Measurements from ENCODE around the gene KRT1.
"Not testable (repeated sequence)": the region's sequence is repeated elsewhere in the genome, so short reads cannot be mapped to it uniquely, and the experiment has no call there.

Gene KRT1

GRCh38 chr12:52713960-52714886 is 34.0 kb upstream of the KRT1 start:
- Histone ChIP-seq H3K27ac (ENCODE audit: low read depth, low read length) (no peak overlapping the region), H3K4me1 (ENCODE audit: control insufficient read depth, insufficient read depth, low read length) (no peaks in the 10 kb centered on the region), H3K27me3 (ENCODE audit: control insufficient read depth, insufficient read depth, low read length) (peaks cover 29% of the 10 kb centered on the region), H3K9ac (ENCODE audit: low read length) (no peak overlapping the region), H3K4me3 (ENCODE audit: low read length) (no peak overlapping the region), H3K36me3 (ENCODE audit: control insufficient read depth, insufficient read depth, low read length) (no peaks in the 10 kb centered on the region)

- H3K36me3 ChIP-seq (ENCODE audit: control insufficient read depth, insufficient read depth, low read length); H3K4me3 ChIP-seq (ENCODE audit: low read length); H3K4me1 ChIP-seq (ENCODE audit: control insufficient read depth, insufficient read depth, low read length); H3K27ac ChIP-seq (ENCODE audit: low read depth, low read length); H3K9ac ChIP-seq (ENCODE audit: low read length): not testable (repeated sequence)
- peaks cover 29% of the 10 kb centered on the region for H3K27me3 ChIP-seq (ENCODE audit: control insufficient read depth, insufficient read depth, low read length)
These were observed 31.9 kb upstream of the KRT1 start for GRCh38 chr12:52712122-52712521.

GRCh38 chr12:52710730-52711129 is 30.5 kb upstream of the KRT1 start:
- H3K4me1 ChIP-seq (ENCODE audit: control insufficient read depth, insufficient read depth, low read length), result no peaks in the 10 kb centered on the region
- no peaks in the 10 kb centered on the region for H3K36me3 ChIP-seq (ENCODE audit: control insufficient read depth, insufficient read depth, low read length)
- H3K4me3 ChIP-seq (ENCODE audit: low read length), result no peak overlapping the region
- no peak overlapping the region for H3K9ac ChIP-seq (ENCODE audit: low read length)
- H3K27me3 ChIP-seq (ENCODE audit: control insufficient read depth, insufficient read depth, low read length), result peaks cover 23% of the 10 kb centered on the region
- H3K27ac ChIP-seq (ENCODE audit: low read depth, low read length), result no peak overlapping the region

- Histone ChIP-seq H3K36me3 (ENCODE audit: control insufficient read depth, insufficient read depth, low read length) (no peaks in the 10 kb centered on the region), H3K4me3 (ENCODE audit: low read length) (no peak overlapping the region), H3K4me1 (ENCODE audit: control insufficient read depth, insufficient read depth, low read length) (no peaks in the 10 kb centered on the region), H3K9ac (ENCODE audit: low read length) (no peak overlapping the region), H3K27ac (ENCODE audit: low read depth, low read length) (no peak overlapping the region), H3K27me3 (ENCODE audit: control insufficient read depth, insufficient read depth, low read length) (no peaks in the 10 kb centered on the region)
These were observed 27.8 kb upstream of the KRT1 start for GRCh38 chr12:52708010-52708409.

GRCh38 chr12:52704464-52704863 is 24.3 kb upstream of the KRT1 start:
- no peak overlapping the region for H3K27ac ChIP-seq (ENCODE audit: low read depth, low read length)
- H3K36me3 ChIP-seq (ENCODE audit: control insufficient read depth, insufficient read depth, low read length), result no peaks in the 10 kb centered on the region
- H3K27me3 ChIP-seq (ENCODE audit: control insufficient read depth, insufficient read depth, low read length), result no peaks in the 10 kb centered on the region
- no peak overlapping the region for H3K4me3 ChIP-seq (ENCODE audit: low read length)
- no peaks in the 10 kb centered on the region for H3K4me1 ChIP-seq (ENCODE audit: control insufficient read depth, insufficient read depth, low read length)
- no peak overlapping the region for H3K9ac ChIP-seq (ENCODE audit: low read length)

- no peak overlapping the region for H3K9ac ChIP-seq (ENCODE audit: low read length)
- no peaks in the 10 kb centered on the region for H3K36me3 ChIP-seq (ENCODE audit: control insufficient read depth, insufficient read depth, low read length)
- H3K4me3 ChIP-seq (ENCODE audit: low read length), result no peak overlapping the region
- H3K4me1 ChIP-seq (ENCODE audit: control insufficient read depth, insufficient read depth, low read length), result no peaks in the 10 kb centered on the region
- H3K27me3 ChIP-seq (ENCODE audit: control insufficient read depth, insufficient read depth, low read length), result no peaks in the 10 kb centered on the region
- H3K27ac ChIP-seq (ENCODE audit: low read depth, low read length), result no peak overlapping the region
These were observed 23.7 kb upstream of the KRT1 start for GRCh38 chr12:52703878-52704277.

GRCh38 chr12:52703424-52703823 is 23.2 kb upstream of the KRT1 start, which contains the start of gene KRT77:
Gene KRT77 (minus strand): TSS chr12:52703524. CDS start chr12:52703434, 90 bp downstream.
- Histone ChIP-seq H3K36me3 (ENCODE audit: control insufficient read depth, insufficient read depth, low read length) (no peaks in the 10 kb centered on the region), H3K27me3 (ENCODE audit: control insufficient read depth, insufficient read depth, low read length) (no peaks in the 10 kb centered on the region), H3K4me3 (ENCODE audit: low read length) (no peak within 1 kb of the TSS), H3K27ac (ENCODE audit: low read depth, low read length) (no peak within 1 kb of the TSS), H3K9ac (ENCODE audit: low read length) (no peak within 1 kb of the TSS), H3K4me1 (ENCODE audit: control insufficient read depth, insufficient read depth, low read length) (no peaks in the 10 kb centered on the region)

GRCh38 chr12:52702338-52702737 is 22.1 kb upstream of the KRT1 start:
- Histone ChIP-seq H3K4me1 (ENCODE audit: control insufficient read depth, insufficient read depth, low read length) (no peaks in the 10 kb centered on the region), H3K27ac (ENCODE audit: low read depth, low read length) (no peak overlapping the region), H3K4me3 (ENCODE audit: low read length) (no peak overlapping the region), H3K9ac (ENCODE audit: low read length) (no peak overlapping the region), H3K27me3 (ENCODE audit: control insufficient read depth, insufficient read depth, low read length) (no peaks in the 10 kb centered on the region), H3K36me3 (ENCODE audit: control insufficient read depth, insufficient read depth, low read length) (no peaks in the 10 kb centered on the region)

- H3K27me3 ChIP-seq (ENCODE audit: control insufficient read depth, insufficient read depth, low read length), result no peaks in the 10 kb centered on the region
These were observed 21.1 kb upstream of the KRT1 start for GRCh38 chr12:52701281-52701680.

GRCh38 chr12:52699960-52700359 is 19.8 kb upstream of the KRT1 start:
- H3K27me3 ChIP-seq (ENCODE audit: control insufficient read depth, insufficient read depth, low read length), result no peaks in the 10 kb centered on the region
- H3K9ac ChIP-seq (ENCODE audit: low read length), result no peak overlapping the region
- no peaks in the 10 kb centered on the region for H3K36me3 ChIP-seq (ENCODE audit: control insufficient read depth, insufficient read depth, low read length)
- no peak overlapping the region for H3K27ac ChIP-seq (ENCODE audit: low read depth, low read length)
- no peak overlapping the region for H3K4me3 ChIP-seq (ENCODE audit: low read length)
- H3K4me1 ChIP-seq (ENCODE audit: control insufficient read depth, insufficient read depth, low read length), result no peaks in the 10 kb centered on the region

More at GRCh38 chr12:52701281-52701680, 21.1 kb upstream of the KRT1 start:
- H3K4me3 ChIP-seq (ENCODE audit: low read length), result no peak overlapping the region
- no peak overlapping the region for H3K9ac ChIP-seq (ENCODE audit: low read length)
- no peaks in the 10 kb centered on the region for H3K4me1 ChIP-seq (ENCODE audit: control insufficient read depth, insufficient read depth, low read length)
- H3K27ac ChIP-seq (ENCODE audit: low read depth, low read length), result no peak overlapping the region
- H3K36me3 ChIP-seq (ENCODE audit: control insufficient read depth, insufficient read depth, low read length), result no peaks in the 10 kb centered on the region

- Histone ChIP-seq H3K36me3 (ENCODE audit: control insufficient read depth, insufficient read depth, low read length) (no peaks in the 10 kb centered on the region), H3K27me3 (ENCODE audit: control insufficient read depth, insufficient read depth, low read length) (no peaks in the 10 kb centered on the region), H3K4me1 (ENCODE audit: control insufficient read depth, insufficient read depth, low read length) (no peaks in the 10 kb centered on the region), H3K9ac (ENCODE audit: low read length) (no peak overlapping the region), H3K27ac (ENCODE audit: low read depth, low read length) (no peak overlapping the region), H3K4me3 (ENCODE audit: low read length) (no peak overlapping the region)
These were observed 19.2 kb upstream of the KRT1 start for GRCh38 chr12:52699373-52699772.

GRCh38 chr12:52698651-52699340 is 18.6 kb upstream of the KRT1 start:
- Histone ChIP-seq H3K9ac (ENCODE audit: low read length) (no peak overlapping the region), H3K36me3 (ENCODE audit: control insufficient read depth, insufficient read depth, low read length) (no peaks in the 10 kb centered on the region), H3K4me1 (ENCODE audit: control insufficient read depth, insufficient read depth, low read length) (no peaks in the 10 kb centered on the region), H3K27me3 (ENCODE audit: control insufficient read depth, insufficient read depth, low read length) (no peaks in the 10 kb centered on the region), H3K4me3 (ENCODE audit: low read length) (no peak overlapping the region), H3K27ac (ENCODE audit: low read depth, low read length) (no peak overlapping the region)
